Fibroblast of pulmonary artery (primary cell): ENCODE measurements around the gene SHB.
A peak's percentile ranks its signal among the peaks of the same experiment; 100 is the strongest.

ENCODE experiments used
- DNase-seq: peaks from one replicate; pipeline ENCODE4 v3.0.0-alpha.2; 2010; ENCODE audit warnings: low read depth
- H3K4me3 ChIP-seq: replicated peaks from 2 replicates; pipeline ENCODE4 v1.5.1; 2011; ENCODE audit warnings: low read depth, mild to moderate bottlenecking, control low read depth, low read length, moderate library complexity
- CTCF ChIP-seq: IDR thresholded peaks from 2 replicates; pipeline ENCODE4 v1.5.1; 2011; ENCODE audit warnings: mild to moderate bottlenecking, control low read depth, low read length, inconsistent platforms; ENCODE audit errors: missing control alignments

Gene SHB

DNA sequence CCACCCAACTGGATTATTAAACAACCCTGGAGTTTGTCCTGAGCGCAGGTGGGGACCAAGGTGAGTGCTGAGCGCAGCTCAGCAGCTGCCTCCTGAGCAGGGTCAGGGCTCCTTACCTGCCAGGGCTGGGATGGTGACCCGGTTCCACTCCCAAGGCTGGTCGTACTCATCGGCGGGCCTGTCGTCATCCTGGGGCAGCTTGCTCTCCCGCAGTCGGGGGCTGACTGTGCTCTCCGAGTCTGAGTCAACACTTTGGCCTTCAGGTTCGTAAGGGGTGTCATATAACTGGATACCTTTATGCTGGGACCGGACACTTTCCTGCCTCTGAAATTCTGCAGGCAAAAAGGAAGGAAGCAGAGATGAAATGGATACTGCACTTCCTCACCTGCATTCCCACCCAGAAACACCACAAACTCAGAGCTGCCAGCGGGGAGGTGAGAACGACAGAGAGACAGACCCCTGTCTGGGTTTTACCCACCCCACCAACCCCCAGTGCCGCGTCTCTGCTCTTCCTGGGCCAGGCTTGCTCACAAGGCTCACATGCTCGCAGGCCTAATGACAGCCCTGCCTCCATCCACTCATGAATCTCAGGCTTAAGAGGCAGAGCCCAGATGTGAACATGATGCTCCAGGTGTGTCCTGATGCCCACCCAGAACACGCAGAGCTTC is 94.4 kb downstream of the SHB start:
- no peak for DNase-seq
- no peak for TF ChIP-seq CTCF

DNA sequence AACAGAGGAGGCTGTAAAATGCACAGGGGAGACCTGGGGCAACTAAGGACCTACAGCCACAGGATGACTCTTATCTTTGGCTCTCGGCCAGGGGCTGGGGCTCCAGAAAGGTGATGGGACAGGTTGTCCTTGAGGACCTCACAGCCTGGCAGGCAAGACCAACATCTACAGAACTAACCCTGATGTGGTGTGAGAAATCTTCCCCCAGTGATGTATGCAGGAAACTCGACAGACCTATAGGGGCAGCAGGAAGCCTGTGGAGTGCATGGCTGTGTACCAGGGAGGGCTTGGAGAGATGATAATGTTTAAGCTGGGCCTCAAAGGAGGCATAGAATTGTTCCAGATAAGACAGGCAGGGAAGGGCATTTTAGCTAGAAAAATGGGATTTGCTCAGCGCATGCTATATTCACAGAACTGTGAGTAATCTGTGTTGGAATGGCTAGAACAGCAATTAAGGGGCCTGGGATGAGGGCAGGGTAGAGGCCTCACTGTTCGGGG is 96.6 kb downstream of the SHB start:
- H3K4me3 ChIP-seq: no peak overlapping the region
- TF ChIP-seq CTCF: peak; percentile 41
- DNase-seq: peak; percentile 48

More for the DNA sequence above, 94.4 kb downstream of the SHB start:
- H3K4me3 ChIP-seq: no peak overlapping the region

- no peak for DNase-seq
- TF ChIP-seq CTCF: no peak
These were observed 97.3 kb downstream of the SHB start for GRCh38 chr9:37971691-37972090.

DNA sequence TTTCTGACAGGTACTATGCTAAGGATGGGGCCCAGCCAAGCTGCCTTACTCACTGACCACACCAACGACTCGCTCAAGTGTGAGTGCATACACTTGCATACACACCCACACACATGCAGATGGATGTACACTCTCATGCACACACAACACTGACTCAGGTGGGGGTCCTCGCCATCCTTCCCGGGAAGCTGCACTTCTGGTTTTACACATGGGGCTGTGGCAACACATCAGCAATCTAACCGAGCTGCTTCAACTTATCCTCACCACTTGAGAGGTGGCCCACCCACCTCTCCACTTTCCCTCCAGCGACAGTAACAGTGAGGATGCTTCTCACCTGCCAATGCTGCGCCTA is 97.9 kb downstream of the SHB start:
- H3K4me3 ChIP-seq: no peak overlapping the region
- no peak for DNase-seq
- no peak for TF ChIP-seq CTCF

More at GRCh38 chr9:37971691-37972090, 97.3 kb downstream of the SHB start:
- no peak overlapping the region for H3K4me3 ChIP-seq

GRCh38 chr9:37970301-37971107 is 98.5 kb downstream of the SHB start:
- no peak for TF ChIP-seq CTCF
- no peak overlapping the region for H3K4me3 ChIP-seq
- no peak for DNase-seq

DNA sequence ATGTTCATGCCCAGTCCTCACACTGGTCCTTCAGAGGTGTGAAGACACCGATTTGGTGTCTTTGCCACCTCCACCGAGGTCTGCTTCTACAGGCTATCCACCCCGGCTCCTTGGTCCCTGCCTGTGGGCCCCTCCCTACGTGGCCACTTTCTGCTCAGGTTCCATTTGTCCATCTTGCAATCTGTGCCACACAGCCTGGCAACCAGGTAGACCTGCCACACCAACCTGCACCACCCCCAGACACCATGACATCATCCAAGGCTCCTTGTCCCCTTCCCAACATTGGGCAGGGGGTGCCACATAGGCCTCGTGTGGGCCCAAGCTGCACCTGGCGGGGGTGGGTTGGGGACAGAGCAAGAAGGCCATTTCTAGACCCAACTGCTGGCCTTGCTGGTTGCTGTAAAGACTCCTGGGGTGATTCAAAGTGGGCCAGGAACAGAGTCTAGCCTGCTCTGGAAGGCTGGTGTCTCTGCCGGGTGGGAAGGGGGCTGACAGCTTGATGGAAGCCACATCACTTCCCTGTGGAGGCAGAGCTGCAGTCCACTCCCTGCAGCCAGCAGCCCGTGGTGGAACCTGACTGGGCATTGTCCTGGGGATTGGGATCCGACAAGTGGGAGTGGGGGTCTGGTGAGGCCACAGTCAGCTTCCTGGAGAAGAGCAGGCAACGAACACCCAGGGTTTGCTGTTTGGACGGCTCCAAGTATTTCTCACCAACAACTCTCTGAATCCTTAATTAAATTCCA is 99.3 kb downstream of the SHB start:
- H3K4me3 ChIP-seq: no peak overlapping the region
- DNase-seq: no peak
- no peak for TF ChIP-seq CTCF
